ENCODE measurements around the gene MBNL1. TPM values are rescaled to one million over a fixed set of nuclear protein-coding genes. Genes with fewer than 3 reads are reported as not detected.
"Not testable (repeated sequence)": the region's sequence is repeated elsewhere in the genome, so short reads cannot be mapped to it uniquely, and the experiment has no call there.

MBNL1 gene
- total RNA-seq, 4 donors from 2014 or later: 152 to 286 (median 228) TPM

DNA sequence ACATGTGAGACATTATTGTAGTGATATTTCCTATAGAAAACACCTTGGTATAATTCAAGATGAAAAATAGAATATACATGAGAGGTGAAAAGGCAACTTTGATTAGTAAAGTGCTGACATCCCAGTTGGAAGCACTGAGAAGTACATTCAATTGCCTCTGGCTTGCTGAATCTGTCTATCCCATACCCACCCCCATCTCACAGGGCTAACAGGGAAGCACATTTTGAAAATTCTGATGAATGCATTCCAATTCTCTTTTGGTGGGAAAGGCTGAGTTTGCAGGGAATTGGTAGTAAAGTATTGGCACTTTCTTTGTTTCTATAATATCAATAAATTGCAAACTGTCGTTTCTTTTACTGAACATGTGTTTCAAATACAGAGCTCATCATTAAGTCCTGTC lies 122.9 kb downstream of the MBNL1 start:
- TF ChIP-seq, protein P1, sequence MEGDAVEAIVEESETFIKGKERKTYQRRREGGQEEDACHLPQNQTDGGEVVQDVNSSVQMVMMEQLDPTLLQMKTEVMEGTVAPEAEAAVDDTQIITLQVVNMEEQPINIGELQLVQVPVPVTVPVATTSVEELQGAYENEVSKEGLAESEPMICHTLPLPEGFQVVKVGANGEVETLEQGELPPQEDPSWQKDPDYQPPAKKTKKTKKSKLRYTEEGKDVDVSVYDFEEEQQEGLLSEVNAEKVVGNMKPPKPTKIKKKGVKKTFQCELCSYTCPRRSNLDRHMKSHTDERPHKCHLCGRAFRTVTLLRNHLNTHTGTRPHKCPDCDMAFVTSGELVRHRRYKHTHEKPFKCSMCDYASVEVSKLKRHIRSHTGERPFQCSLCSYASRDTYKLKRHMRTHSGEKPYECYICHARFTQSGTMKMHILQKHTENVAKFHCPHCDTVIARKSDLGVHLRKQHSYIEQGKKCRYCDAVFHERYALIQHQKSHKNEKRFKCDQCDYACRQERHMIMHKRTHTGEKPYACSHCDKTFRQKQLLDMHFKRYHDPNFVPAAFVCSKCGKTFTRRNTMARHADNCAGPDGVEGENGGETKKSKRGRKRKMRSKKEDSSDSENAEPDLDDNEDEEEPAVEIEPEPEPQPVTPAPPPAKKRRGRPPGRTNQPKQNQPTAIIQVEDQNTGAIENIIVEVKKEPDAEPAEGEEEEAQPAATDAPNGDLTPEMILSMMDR (IDR thresholded peaks at IDR 0.05): no peak
- TF ChIP-seq POLR2A (IDR thresholded peaks at IDR 0.05): no peak
- intact Hi-C loops (cut with DNase I; ENCODE audit: low total_unique reads): no loop called here
- WGBS, 2 donors: 63 to 66% methylated on average over 1 of the region's 1 CpG
- no peak overlapping the region for H3K4me3 ChIP-seq (ENCODE audit: low read depth, poor library complexity, severe bottlenecking)
- no peak for DNase-seq (ENCODE audit: low spot score in 2 of 2)

DNA sequence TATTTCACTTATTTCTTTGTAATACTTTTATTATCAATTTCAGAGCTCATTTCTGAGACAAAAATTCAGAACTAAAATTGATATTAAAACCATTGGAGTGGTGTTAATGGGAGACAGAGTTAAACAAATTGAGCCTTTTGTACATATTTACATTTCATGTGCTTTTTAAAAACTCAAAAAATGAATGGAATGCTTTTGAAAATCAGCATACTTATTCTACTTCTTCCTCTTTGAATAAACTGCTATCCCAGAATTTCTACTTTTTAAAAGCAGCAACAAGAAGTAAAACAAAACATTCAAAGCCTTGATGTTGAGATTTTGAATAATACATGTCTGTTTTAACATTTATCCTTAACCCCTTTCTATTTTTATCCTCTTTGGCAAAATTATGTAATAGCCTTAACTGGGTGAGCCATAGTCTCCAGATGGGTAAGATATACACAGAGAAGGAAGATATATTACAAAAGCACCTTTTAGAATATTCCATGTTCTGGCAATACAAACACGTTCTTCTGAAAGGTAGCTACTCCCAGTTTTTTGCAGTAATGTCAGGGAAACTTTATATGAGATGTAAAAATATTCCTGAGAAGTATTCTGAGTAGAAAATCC lies 123.6 kb downstream of the MBNL1 start:
- no peak for TF ChIP-seq POLR2A (IDR thresholded peaks at IDR 0.05)
- TF ChIP-seq, protein P1 (IDR thresholded peaks at IDR 0.05): no peak
- WGBS, 2 donors: 54 to 61% methylated on average over 1 of the region's 1 CpG
- no peak overlapping the region for H3K4me3 ChIP-seq (ENCODE audit: low read depth, poor library complexity, severe bottlenecking)
- no peak for DNase-seq (ENCODE audit: low spot score in 2 of 2)
- intact Hi-C loops (cut with DNase I; ENCODE audit: low total_unique reads): no loop called here

DNA sequence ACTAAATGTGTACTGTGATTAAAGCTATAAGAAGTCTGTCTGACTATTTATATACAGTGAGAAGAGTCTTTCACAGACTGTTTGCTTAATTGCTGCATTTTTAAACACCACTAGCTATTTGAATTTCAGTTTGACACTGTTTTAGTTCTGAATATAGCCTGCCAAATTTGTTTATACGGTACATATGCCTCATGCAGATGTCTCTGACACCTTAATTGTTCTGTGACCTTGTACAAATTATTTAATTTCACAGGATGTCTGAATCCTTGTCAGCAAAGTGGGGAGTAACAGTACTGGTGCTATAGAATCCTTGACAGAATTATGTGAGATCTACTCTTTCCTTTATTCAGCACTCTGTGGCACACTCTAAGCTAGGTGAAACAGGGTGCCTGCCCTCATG lies 125.5 kb downstream of the MBNL1 start:
- intact Hi-C loops (cut with DNase I; ENCODE audit: low total_unique reads): no loop called here

DNA sequence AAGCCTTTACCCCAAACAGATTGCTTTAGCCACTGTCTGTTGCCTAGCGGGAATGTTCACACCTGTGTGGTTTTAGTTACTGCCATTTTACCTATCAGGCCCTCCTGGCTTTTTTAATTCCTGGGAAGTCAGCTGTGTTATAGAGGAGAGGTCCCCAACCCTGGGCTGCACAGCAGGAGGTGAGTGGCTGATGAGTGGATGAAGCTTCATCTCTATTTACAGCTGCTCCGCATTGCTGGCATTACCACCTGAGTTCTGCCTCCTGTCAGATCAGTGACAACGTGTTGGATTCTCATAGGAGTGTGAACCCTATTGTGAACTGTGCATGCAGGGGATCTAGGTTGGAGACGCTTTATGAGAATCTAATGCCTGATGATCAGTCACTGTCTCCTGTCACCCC lies 127.0 kb downstream of the MBNL1 start:
- intact Hi-C loops (cut with DNase I; ENCODE audit: low total_unique reads): no loop called here

More for the DNA sequence above, 125.5 kb downstream of the MBNL1 start:
- TF ChIP-seq, protein P1 (IDR thresholded peaks at IDR 0.05): no peak
- TF ChIP-seq POLR2A (IDR thresholded peaks at IDR 0.05): no peak
- no peak overlapping the region for H3K4me3 ChIP-seq (ENCODE audit: low read depth, poor library complexity, severe bottlenecking)
- 83 to 86% methylated on average over 1 of the region's 1 CpG for WGBS, 2 donors
- DNase-seq (ENCODE audit: low spot score in 2 of 2): no peak

DNA sequence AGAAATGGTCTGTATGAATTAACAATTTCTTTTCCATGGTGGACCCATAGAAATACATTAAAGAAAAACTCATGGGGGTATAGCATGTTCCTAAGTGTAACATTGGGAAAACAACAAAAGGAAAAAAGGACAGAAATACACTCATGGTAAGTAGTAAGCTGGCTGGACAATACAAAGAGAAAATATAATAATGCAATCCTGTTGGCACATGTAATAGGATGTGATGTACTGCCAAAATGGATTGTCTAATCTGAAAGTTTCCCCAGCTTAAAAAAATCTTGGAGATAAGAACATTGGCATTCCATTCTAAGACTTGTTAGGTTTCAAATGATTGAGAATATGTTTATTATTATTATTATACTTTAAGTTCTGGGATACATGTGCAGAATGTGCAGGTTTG lies 128.1 kb downstream of the MBNL1 start:
- no peak overlapping the region for H3K4me3 ChIP-seq (ENCODE audit: low read depth, poor library complexity, severe bottlenecking)
- no peak for DNase-seq (ENCODE audit: low spot score in 2 of 2)
- TF ChIP-seq, protein P1 (IDR thresholded peaks at IDR 0.05): no peak
- no peak for TF ChIP-seq POLR2A (IDR thresholded peaks at IDR 0.05)
- intact Hi-C loops (cut with DNase I; ENCODE audit: low total_unique reads): no loop called here

More for the DNA sequence above, 127.0 kb downstream of the MBNL1 start:
- 95% methylated on average over 4 of the region's 4 CpGs for WGBS, 2 donors
- DNase-seq (ENCODE audit: low spot score in 2 of 2): no peak
- no peak overlapping the region for H3K4me3 ChIP-seq (ENCODE audit: low read depth, poor library complexity, severe bottlenecking)
- TF ChIP-seq, protein P1 (IDR thresholded peaks at IDR 0.05): no peak
- TF ChIP-seq POLR2A (IDR thresholded peaks at IDR 0.05): no peak

DNA sequence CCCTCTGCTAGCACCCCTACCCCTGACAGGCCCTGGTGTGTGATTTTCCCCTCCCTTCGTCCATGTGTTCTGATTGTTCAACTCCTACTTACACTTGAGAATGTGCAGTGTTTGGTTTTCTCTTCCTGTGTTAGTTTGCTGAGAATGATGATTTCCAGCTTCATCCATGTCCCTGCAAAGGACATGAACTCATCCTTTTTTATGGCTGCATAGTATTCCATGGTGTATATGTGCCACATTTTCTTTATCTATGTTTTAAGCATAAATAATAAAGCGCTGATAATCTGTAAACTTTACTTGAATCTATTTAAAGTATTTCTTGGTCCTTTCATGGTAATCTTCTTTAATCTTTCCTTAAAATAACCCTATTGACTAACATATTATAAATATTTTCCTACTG lies 128.6 kb downstream of the MBNL1 start:
- intact Hi-C loops (cut with DNase I; ENCODE audit: low total_unique reads); DNase-seq (ENCODE audit: low spot score in 2 of 2); H3K4me3 ChIP-seq (ENCODE audit: low read depth, poor library complexity, severe bottlenecking): not testable (repeated sequence)
- WGBS, 2 donors: 95 to 96% methylated on average over 2 of the region's 2 CpGs
